ENCODE results near the gene MAF. TPM values are rescaled to one million over a fixed set of nuclear protein-coding genes. Genes with fewer than 3 reads are reported as not detected.

The MAF gene
- total and polyA plus RNA-seq, 2 of the 13 experiments (the other 11 are each of a cell fraction or from before 2014, with no cell fraction given), result 0.07 to 0.31 TPM

DNA sequence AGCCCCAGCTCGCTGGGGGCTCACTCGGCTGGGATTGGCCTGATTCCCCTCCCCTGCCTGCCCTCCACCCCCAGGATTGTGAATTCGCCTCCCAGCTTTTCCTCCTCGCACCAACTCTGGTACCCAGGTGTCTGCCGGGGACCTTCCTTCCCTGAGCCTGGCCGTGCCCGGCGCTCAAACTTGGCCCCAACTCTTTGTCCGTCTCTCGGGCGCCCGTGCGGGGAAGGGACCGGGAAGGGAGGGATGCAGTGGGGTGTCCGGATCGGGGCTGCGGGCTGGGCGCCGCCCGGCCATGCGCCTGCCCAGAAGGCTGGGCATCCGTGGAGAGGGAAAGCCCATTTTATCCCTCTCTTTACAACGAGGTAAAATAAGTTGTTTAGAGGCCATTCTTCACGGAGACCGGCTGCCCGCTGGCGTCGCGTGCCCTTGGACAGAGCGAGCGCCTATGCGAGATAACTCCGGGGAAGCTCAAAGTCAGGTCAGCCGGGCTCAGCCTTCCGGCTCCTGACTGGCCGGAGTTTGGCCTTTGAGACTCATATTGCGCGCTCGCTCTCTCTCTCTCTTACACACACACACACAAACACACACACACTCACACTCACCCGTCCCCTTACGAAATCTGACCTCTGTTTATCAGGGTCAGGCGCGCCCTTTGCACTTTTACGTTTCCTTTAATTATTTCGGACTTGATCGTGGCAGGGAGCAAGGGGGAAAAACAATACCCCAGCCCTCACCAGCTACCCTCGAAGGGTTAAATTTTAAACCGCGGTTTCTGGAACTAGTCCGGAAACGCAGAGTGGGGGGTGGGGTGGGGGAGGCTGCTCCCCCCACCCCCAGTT, 774 bp upstream of the MAF start (continued):
- TF ChIP-seq ZNF644 (CRISPR knock-in tag; IDR thresholded peaks at IDR 0.05; ENCODE audit: low read depth) (no peak), ASH2L (IDR thresholded peaks at IDR 0.05; ENCODE audit: insufficient read length, low read depth, low read length) (peak; percentile 7), ZFP37 (CRISPR knock-in tag; IDR thresholded peaks at IDR 0.05; ENCODE audit: borderline replicate concordance) (no peak), ZFP91 (CRISPR knock-in tag; IDR thresholded peaks at IDR 0.05; ENCODE audit: borderline replicate concordance) (peak; percentile 90), SIN3A (IDR thresholded peaks at IDR 0.05; ENCODE audit: borderline replicate concordance, low read depth, low read length) (no peak), KDM3A (CRISPR knock-in tag; IDR thresholded peaks at IDR 0.05; ENCODE audit: low read depth) (0 out of 2 replicates have a peak, but pooled peaks have one; percentile 14), ZNF770 (CRISPR knock-in tag; IDR thresholded peaks at IDR 0.05) (0 out of 2 replicates have a peak, but pooled peaks have one; percentile 7), ZNF543 (CRISPR knock-in tag; IDR thresholded peaks at IDR 0.05) (no peak), SOX13 (IDR thresholded peaks at IDR 0.05) (0 out of 2 replicates have a peak, but pooled peaks have one; percentile 31), SOX13 (CRISPR knock-in tag; conservative IDR thresholded peaks at IDR 0.05 in 1 of 2, IDR thresholded peaks at IDR 0.05 in 1 of 2) (peak in 1 of 2 experiments; percentile 71; a peak in 2 of 4 replicates), SUZ12 (IDR thresholded peaks at IDR 0.05; ENCODE audit: low read depth, low read length) (no peak), RBM39 (IDR thresholded peaks at IDR 0.05; ENCODE audit: low read depth, low read length, poor library complexity, severe bottlenecking) (peak; percentile 71), SP5 (CRISPR knock-in tag; IDR thresholded peaks at IDR 0.05; ENCODE audit: borderline replicate concordance, low read depth) (no peak), HOXA3 (CRISPR knock-in tag; IDR thresholded peaks at IDR 0.05) (peak; percentile 79)
- TF ChIP-seq, protein P1, sequence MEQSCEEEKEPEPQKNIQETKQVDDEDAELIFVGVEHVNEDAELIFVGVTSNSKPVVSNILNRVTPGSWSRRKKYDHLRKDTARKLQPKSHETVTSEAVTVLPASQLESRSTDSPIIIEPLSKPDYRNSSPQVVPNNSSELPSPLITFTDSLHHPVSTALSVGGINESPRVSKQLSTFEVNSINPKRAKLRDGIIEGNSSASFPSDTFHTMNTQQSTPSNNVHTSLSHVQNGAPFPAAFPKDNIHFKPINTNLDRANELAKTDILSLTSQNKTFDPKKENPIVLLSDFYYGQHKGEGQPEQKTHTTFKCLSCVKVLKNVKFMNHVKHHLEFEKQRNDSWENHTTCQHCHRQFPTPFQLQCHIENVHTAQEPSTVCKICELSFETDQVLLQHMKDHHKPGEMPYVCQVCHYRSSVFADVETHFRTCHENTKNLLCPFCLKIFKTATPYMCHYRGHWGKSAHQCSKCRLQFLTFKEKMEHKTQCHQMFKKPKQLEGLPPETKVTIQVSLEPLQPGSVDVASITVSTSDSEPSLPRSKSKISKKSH (CRISPR knock-in tag; IDR thresholded peaks at IDR 0.05; ENCODE audit: borderline replicate concordance), result peak; percentile 67; the same call in 1 of the 2 replicates
- TF ChIP-seq, protein P2, sequence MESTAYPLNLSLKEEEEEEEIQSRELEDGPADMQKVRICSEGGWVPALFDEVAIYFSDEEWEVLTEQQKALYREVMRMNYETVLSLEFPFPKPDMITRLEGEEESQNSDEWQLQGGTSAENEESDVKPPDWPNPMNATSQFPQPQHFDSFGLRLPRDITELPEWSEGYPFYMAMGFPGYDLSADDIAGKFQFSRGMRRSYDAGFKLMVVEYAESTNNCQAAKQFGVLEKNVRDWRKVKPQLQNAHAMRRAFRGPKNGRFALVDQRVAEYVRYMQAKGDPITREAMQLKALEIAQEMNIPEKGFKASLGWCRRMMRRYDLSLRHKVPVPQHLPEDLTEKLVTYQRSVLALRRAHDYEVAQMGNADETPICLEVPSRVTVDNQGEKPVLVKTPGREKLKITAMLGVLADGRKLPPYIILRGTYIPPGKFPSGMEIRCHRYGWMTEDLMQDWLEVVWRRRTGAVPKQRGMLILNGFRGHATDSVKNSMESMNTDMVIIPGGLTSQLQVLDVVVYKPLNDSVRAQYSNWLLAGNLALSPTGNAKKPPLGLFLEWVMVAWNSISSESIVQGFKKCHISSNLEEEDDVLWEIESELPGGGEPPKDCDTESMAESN (CRISPR knock-in tag; conservative IDR thresholded peaks at IDR 0.05), result peak; percentile 88
- TF ChIP-seq, protein P3, sequence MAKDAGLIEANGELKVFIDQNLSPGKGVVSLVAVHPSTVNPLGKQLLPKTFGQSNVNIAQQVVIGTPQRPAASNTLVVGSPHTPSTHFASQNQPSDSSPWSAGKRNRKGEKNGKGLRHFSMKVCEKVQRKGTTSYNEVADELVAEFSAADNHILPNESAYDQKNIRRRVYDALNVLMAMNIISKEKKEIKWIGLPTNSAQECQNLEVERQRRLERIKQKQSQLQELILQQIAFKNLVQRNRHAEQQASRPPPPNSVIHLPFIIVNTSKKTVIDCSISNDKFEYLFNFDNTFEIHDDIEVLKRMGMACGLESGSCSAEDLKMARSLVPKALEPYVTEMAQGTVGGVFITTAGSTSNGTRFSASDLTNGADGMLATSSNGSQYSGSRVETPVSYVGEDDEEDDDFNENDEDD (CRISPR knock-in tag; IDR thresholded peaks at IDR 0.05; ENCODE audit: borderline replicate concordance), result peak; percentile 67; the same call in 1 of the 2 replicates
